ENCODE results near the gene TPST1.

DNA sequence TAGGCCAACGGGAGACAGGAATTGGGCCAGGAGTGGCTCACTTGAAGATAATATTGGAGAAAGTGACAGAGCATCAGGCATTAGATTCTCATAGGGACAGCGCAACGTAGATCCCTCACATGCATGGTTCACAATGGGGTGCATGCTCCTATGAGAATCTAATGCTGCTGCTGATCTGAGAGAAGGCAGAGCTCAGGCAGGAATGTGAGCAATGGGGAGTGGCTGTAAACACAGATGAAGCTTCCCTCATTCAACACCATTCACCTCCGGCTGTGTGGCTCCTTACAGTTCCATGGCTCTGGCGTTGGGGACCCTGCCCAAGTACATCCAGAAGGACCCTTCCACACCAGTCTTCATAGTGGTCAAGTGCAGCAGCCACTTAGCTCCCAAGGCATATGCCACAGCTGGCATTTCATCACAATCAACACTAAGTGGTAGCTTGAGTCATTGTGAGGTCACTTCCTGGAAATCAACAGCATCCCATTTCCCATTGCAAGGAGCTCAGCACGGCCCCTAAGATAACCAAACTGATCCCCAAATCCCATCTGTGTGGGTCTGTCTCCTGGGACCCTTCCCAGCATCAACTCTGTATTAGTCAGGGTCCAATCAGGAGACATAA is 174.5 kb downstream of the TPST1 start:
- TF ChIP-seq, protein P1, sequence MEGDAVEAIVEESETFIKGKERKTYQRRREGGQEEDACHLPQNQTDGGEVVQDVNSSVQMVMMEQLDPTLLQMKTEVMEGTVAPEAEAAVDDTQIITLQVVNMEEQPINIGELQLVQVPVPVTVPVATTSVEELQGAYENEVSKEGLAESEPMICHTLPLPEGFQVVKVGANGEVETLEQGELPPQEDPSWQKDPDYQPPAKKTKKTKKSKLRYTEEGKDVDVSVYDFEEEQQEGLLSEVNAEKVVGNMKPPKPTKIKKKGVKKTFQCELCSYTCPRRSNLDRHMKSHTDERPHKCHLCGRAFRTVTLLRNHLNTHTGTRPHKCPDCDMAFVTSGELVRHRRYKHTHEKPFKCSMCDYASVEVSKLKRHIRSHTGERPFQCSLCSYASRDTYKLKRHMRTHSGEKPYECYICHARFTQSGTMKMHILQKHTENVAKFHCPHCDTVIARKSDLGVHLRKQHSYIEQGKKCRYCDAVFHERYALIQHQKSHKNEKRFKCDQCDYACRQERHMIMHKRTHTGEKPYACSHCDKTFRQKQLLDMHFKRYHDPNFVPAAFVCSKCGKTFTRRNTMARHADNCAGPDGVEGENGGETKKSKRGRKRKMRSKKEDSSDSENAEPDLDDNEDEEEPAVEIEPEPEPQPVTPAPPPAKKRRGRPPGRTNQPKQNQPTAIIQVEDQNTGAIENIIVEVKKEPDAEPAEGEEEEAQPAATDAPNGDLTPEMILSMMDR (conservative IDR thresholded peaks at IDR 0.05; ENCODE audit: low read length) = no peak
- TF ChIP-seq EZH2phosphoT487 (IDR thresholded peaks at IDR 0.05; ENCODE audit: borderline replicate concordance) = no peak
